Anterior cingulate cortex (tissue), 58 donors: Measurements from ENCODE around the gene MUC2.

Experiments
- DNase-seq, 58 donors: peaks; one replicate each; lab custom pipeline; 2025; lab: John Stamatoyannopoulos, UW

MUC2 gene

GRCh38 chr11:1084561-1085439 is 10.1 kb downstream of the MUC2 start:
- DNase-seq = no peak

- DNase-seq = no peak
Observed at GRCh38 chr11:1085440-1086170, 10.9 kb downstream of the MUC2 start.

- no peak for DNase-seq
Observed at GRCh38 chr11:1086171-1087102, 11.8 kb downstream of the MUC2 start.

GRCh38 chr11:1087279-1087960 is 12.7 kb downstream of the MUC2 start:
- DNase-seq = no peak

- no peak for DNase-seq
Observed at GRCh38 chr11:1087961-1088926, 13.6 kb downstream of the MUC2 start.

- no peak for DNase-seq
Observed at GRCh38 chr11:1088927-1089737, 14.5 kb downstream of the MUC2 start.

GRCh38 chr11:1089738-1090599 is 15.3 kb downstream of the MUC2 start:
- DNase-seq = no peak

GRCh38 chr11:1090600-1091331 is 16.1 kb downstream of the MUC2 start:
- no peak for DNase-seq

- DNase-seq = no peak
Observed at GRCh38 chr11:1091332-1092083, 16.8 kb downstream of the MUC2 start.

- no peak for DNase-seq
Observed at GRCh38 chr11:1092145-1092670, 17.5 kb downstream of the MUC2 start.

GRCh38 chr11:1092919-1093318 is 18.2 kb downstream of the MUC2 start:
- DNase-seq = no peak

- DNase-seq = no peak
Observed at GRCh38 chr11:1099519-1100355, 25.1 kb downstream of the MUC2 start.

- DNase-seq = no peak
Observed at GRCh38 chr11:1100417-1101245, 26.0 kb downstream of the MUC2 start.
